Mesenchymal stem cell (in vitro differentiated cells and primary cell): Measurements from ENCODE around the gene POLR1G.

ENCODE experiments used
- DNase-seq: peaks from one replicate; pipeline ENCODE4 v3.0.0-alpha.2; 2013
- H2AFZ ChIP-seq: one replicate; pipeline ENCODE4 v1.6.1; 2013; ENCODE audit warnings: low read depth, mild to moderate bottlenecking, control low read depth, inconsistent platforms, low read length, moderate library complexity
- H2AK5ac ChIP-seq: 2 replicates; pipeline ENCODE4 v1.6.1; 2013; ENCODE audit warnings: low read length, moderate library complexity, mild to moderate bottlenecking, inconsistent platforms; ENCODE audit not compliant: severe bottlenecking
- H2BK120ac ChIP-seq: one replicate; pipeline ENCODE4 v1.6.1; 2013; ENCODE audit warnings: low read depth, mild to moderate bottlenecking, inconsistent platforms, low read length, moderate library complexity
- H2BK12ac ChIP-seq, 2 experiments: one replicate each; pipeline ENCODE4 v1.6.1; 2013; ENCODE audit warnings: inconsistent platforms in 2 of 2, low read length in 2 of 2, mild to moderate bottlenecking in 2 of 2, moderate library complexity in 2 of 2, control low read depth in 1 of 2
- H2BK15ac ChIP-seq: one replicate; pipeline ENCODE4 v1.6.1; 2013; ENCODE audit warnings: mild to moderate bottlenecking, low read depth, inconsistent platforms; ENCODE audit not compliant: poor library complexity, severe bottlenecking
- H2BK5ac ChIP-seq: 2 replicates; pipeline ENCODE4 v1.6.1; 2013; ENCODE audit warnings: low read depth, mild to moderate bottlenecking, low read length, control low read depth, inconsistent platforms; ENCODE audit not compliant: poor library complexity, severe bottlenecking
- H3K14ac ChIP-seq, 2 experiments: one replicate each; pipeline ENCODE4 v1.6.1; 2013; ENCODE audit warnings: inconsistent platforms in 2 of 2, low read length in 2 of 2, control low read depth in 1 of 2, mild to moderate bottlenecking in 1 of 2, moderate library complexity in 1 of 2
- H3K18ac ChIP-seq, 2 experiments: one replicate each; pipeline ENCODE4 v1.6.1; 2013; ENCODE audit warnings: inconsistent platforms in 2 of 2, low read length in 2 of 2, control low read depth in 1 of 2, low read depth in 1 of 2, mild to moderate bottlenecking in 1 of 2
- H3K23ac ChIP-seq, 2 experiments: one replicate each; pipeline ENCODE4 v1.6.1; 2013; ENCODE audit warnings: inconsistent platforms in 2 of 2, low read length in 2 of 2, mild to moderate bottlenecking in 2 of 2, moderate library complexity in 2 of 2, control low read depth in 1 of 2
- H3K27ac ChIP-seq: 2 replicates; pipeline ENCODE4 v1.5.1; 2013; ENCODE audit warnings: mild to moderate bottlenecking, moderate library complexity, low read length, control low read depth, inconsistent platforms; ENCODE audit not compliant: poor library complexity, severe bottlenecking
- H3K27me3 ChIP-seq, 2 experiments: 2 replicates each; pipeline versions ENCODE4 v1.6.1 to v1.7.0; 2013; ENCODE audit warnings: low read length in 2 of 2, mild to moderate bottlenecking in 2 of 2, moderate library complexity in 2 of 2, control low read depth in 1 of 2, inconsistent platforms in 1 of 2; ENCODE audit not compliant: control insufficient read depth in 1 of 2, insufficient read depth in 1 of 2
- H3K36me3 ChIP-seq, 2 experiments: 2 replicates each; pipeline versions ENCODE4 v1.6.1 to v1.7.0; 2013; ENCODE audit warnings: low read length in 2 of 2, control low read depth in 1 of 2, inconsistent platforms in 1 of 2, low read depth in 1 of 2, mild to moderate bottlenecking in 1 of 2; ENCODE audit not compliant: insufficient read depth in 2 of 2, control insufficient read depth in 1 of 2
- H3K4ac ChIP-seq, 2 experiments: one replicate each; pipeline ENCODE4 v1.6.1; 2013; ENCODE audit warnings: inconsistent platforms in 2 of 2, low read length in 2 of 2, mild to moderate bottlenecking in 2 of 2, moderate library complexity in 2 of 2, control low read depth in 1 of 2, low read depth in 1 of 2
- H3K4me1 ChIP-seq: 2 replicates; pipeline ENCODE4 v1.6.1; 2013; ENCODE audit warnings: low read depth, low read length, control low read depth; ENCODE audit not compliant: control insufficient read depth, insufficient read depth
- H3K4me2 ChIP-seq: 2 replicates; pipeline ENCODE4 v1.6.1; 2013; ENCODE audit warnings: low read length, mild to moderate bottlenecking, inconsistent platforms; ENCODE audit not compliant: poor library complexity, severe bottlenecking
- H3K4me3 ChIP-seq, 2 experiments: 2 replicates each; pipeline versions ENCODE4 v1.5.1 to v1.7.0; 2013; ENCODE audit warnings: low read length in 2 of 2, mild to moderate bottlenecking in 2 of 2, control low read depth in 1 of 2, low read depth in 1 of 2; ENCODE audit not compliant: insufficient read depth in 1 of 2
- H3K79me1 ChIP-seq: replicated peaks from 2 replicates; pipeline ENCODE4 v1.6.1; 2013; ENCODE audit warnings: mild to moderate bottlenecking, control low read depth, low read length, inconsistent platforms; ENCODE audit not compliant: poor library complexity, severe bottlenecking
- H3K9ac ChIP-seq: 2 replicates; pipeline ENCODE4 v1.7.0; 2013; ENCODE audit warnings: mild to moderate bottlenecking, low read length, moderate library complexity
- H3K9me3 ChIP-seq: 2 replicates; pipeline ENCODE4 v1.7.0; 2013; ENCODE audit warnings: mild to moderate bottlenecking, low read length; ENCODE audit not compliant: control insufficient read depth
- H4K8ac ChIP-seq: one replicate; pipeline ENCODE4 v1.6.1; 2013; ENCODE audit warnings: inconsistent platforms, mild to moderate bottlenecking, low read length, moderate library complexity
- H4K91ac ChIP-seq: one replicate; pipeline ENCODE4 v1.6.1; 2013; ENCODE audit warnings: mild to moderate bottlenecking, low read length, inconsistent platforms
- WGBS: methylation state at CpG from one replicate; pipeline ENCODE4 v1.1.7; 2013; ENCODE audit warnings: mixed read lengths; 5-methylcytosine and 5-hydroxymethylcytosine counted together

The POLR1G gene

DNA sequence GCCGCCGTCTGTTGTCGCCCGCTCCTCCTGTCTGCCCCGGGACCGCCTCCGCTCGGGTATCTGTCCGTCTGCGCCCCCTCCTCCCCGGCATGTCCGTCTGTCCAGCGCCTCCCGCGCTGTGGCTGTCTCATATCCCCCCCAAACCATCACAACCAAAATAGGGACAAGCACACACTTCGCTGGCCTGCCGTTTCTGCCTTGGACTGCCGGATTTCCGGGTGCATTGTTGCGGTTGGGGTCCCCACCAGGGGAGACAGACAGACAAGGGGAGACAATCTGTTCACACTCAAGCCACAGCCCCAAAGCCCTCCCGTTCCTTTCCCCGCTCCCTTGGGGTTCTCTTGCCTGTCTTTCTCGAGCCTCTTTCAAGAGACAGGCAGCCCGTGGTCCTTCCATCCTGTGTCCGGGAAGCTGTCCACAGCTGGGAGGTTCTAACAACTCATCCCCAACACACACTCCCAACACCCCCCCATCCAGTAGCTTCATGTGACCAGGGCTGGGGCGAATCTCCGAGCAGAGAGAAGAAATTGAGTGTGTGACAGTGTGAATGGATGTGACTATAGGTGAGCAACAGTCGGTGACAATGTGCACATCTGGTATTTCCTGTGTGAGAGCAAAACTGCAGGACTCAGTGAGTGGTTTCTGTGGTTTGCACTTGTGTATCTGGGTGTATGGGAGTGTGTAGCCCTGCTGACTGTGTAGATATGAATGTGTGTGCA, 44.8 kb downstream of the POLR1G start:
- peak; percentile 92 for DNase-seq
- H3K4me3 ChIP-seq = peak overlapping the region; percentile 61 to 92

DNA sequence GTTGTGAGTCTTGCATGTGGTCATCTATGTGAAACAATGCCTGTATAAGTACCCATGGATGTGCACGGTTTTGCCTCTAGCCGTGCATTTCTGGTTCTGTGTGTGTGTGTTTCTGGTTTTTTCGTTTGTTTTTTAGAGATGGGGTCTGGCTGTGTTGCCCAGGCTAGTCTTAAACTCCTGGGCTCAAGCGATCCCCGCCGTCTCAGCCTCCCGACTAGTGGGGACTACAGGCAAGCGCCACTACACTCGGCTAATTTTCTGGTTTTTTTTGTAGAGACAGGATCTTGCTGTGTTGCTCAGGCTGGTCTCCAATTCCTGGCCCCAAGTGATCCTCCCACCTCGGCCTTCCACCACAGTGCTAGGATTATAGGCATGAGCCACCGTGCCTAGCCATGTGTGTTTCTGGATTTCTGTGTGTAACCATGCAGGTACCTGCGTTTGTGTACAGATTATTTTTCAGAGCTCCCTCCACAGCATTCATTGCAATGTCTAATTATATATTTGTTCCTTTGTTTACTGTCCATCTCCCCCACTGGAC, 45.5 kb downstream of the POLR1G start:
- H3K9me3 ChIP-seq = no peaks in the 10 kb centered on the region
- DNase-seq = no peak
- H3K79me1 ChIP-seq = no peaks in the 10 kb centered on the region
- H3K27me3 ChIP-seq = no peaks in the 10 kb centered on the region
- H3K27ac ChIP-seq = no peak overlapping the region
- H3K4me1 ChIP-seq = peaks cover 31% of the 10 kb centered on the region
- H3K14ac ChIP-seq = no peak overlapping the region
- H4K91ac ChIP-seq = no peak overlapping the region
- H3K23ac ChIP-seq = no peak overlapping the region
- WGBS = 89% methylated on average over 11 of the region's 12 CpGs
- H2BK12ac ChIP-seq = peak overlapping the region in 1 of 2 experiments; percentile 85
- H3K4me3 ChIP-seq = peak overlapping the region in 1 of 2 experiments; percentile 92
- H3K4me2 ChIP-seq = no peak overlapping the region
- H2AK5ac ChIP-seq = no peak overlapping the region
- H3K18ac ChIP-seq = no peak overlapping the region
- H3K36me3 ChIP-seq = no peaks in the 10 kb centered on the region
- peak overlapping the region; percentile 90 for H2AFZ ChIP-seq
- H3K4ac ChIP-seq = no peak overlapping the region
- H4K8ac ChIP-seq = no peak overlapping the region
- H2BK120ac ChIP-seq = no peak overlapping the region
- no peak overlapping the region for H2BK5ac ChIP-seq
- H2BK15ac ChIP-seq = no peak overlapping the region
- peak overlapping the region; percentile 99 for H3K9ac ChIP-seq

More for the DNA sequence above, 44.8 kb downstream of the POLR1G start:
- H3K79me1 ChIP-seq = no peaks in the 10 kb centered on the region
- H3K18ac ChIP-seq = peak overlapping the region in 1 of 2 experiments; percentile 87
- H2BK12ac ChIP-seq = peak overlapping the region in 1 of 2 experiments; percentile 85
- peak overlapping the region in 1 of 2 experiments; percentile 87 for H3K4ac ChIP-seq
- H4K8ac ChIP-seq = no peak overlapping the region
- no peaks in the 10 kb centered on the region for H3K9me3 ChIP-seq
- no peaks in the 10 kb centered on the region for H3K27me3 ChIP-seq
- H3K9ac ChIP-seq = peak overlapping the region; percentile 99
- H3K27ac ChIP-seq = no peak overlapping the region
- H2BK15ac ChIP-seq = peak overlapping the region; percentile 31
- no peaks in the 10 kb centered on the region for H3K36me3 ChIP-seq
- no peak overlapping the region for H2BK5ac ChIP-seq
- 29% methylated on average over 28 of the region's 28 CpGs for WGBS
- H2AK5ac ChIP-seq = no peak overlapping the region
- H3K4me2 ChIP-seq = peak overlapping the region; percentile 68
- H3K14ac ChIP-seq = peak overlapping the region in 1 of 2 experiments; percentile 53
- no peak overlapping the region for H2BK120ac ChIP-seq
- peak overlapping the region; percentile 90 for H2AFZ ChIP-seq
- peaks cover 28% of the 10 kb centered on the region for H3K4me1 ChIP-seq
- no peak overlapping the region for H4K91ac ChIP-seq
- H3K23ac ChIP-seq = peak overlapping the region in 1 of 2 experiments; percentile 47

DNA sequence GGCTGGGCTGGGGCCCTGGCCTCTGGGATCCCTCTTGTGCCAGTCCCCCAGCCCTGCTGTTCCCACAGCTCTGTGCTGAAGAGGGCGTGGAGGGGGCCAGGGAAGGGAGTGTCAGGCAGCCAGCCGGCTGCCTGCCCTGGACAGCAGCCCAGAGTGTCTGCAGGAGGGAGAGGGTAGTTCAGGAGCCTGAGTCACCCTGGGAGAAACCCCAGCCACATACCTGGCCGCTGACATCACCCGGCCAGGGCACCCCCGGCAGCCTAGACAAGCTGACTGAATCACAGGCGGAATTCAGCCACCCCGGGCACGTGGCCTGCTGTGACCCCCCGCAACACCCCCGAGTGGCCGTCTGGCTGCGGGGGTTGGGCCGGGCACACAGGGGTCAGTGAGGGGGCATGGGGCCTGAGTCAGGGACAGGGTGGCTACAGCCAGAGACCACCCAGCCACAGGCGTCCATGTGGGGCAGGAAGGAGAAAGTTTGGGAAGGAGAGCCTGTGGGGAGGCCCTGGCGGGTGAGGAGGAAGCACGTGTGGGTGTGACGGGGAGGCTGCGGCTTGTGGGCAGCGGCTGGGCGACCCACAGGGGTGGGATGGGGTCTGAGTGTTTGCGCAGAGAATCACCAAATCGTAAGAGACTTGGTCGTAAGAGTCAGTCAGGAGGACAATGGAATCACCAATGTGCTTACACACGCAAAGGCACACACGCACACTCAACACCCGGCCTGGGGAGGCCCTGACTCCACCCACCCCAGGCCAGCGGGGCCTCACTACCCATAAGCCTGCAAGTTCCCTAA, 49.5 kb downstream of the POLR1G start:
- H2BK12ac ChIP-seq = peak overlapping the region in 1 of 2 experiments; percentile 40
- peak overlapping the region; percentile 83 for H2BK120ac ChIP-seq
- peak overlapping the region; percentile 86 for H3K9ac ChIP-seq
- no peak overlapping the region for H3K14ac ChIP-seq
- no peaks in the 10 kb centered on the region for H3K79me1 ChIP-seq
- H3K27me3 ChIP-seq = no peaks in the 10 kb centered on the region
- H3K4ac ChIP-seq = peak overlapping the region in 1 of 2 experiments; percentile 66
- H3K4me1 ChIP-seq = peaks cover 25% of the 10 kb centered on the region
- H3K9me3 ChIP-seq = no peaks in the 10 kb centered on the region
- WGBS = 5% methylated on average over 20 of the region's 27 CpGs
- peak overlapping the region; percentile 77 to 78 for H3K18ac ChIP-seq
- H3K27ac ChIP-seq = peak overlapping the region; percentile 87
- peak overlapping the region; percentile 67 for H4K8ac ChIP-seq
- no peak overlapping the region for H2AFZ ChIP-seq
- peak; percentile 100 for DNase-seq
- peak overlapping the region; percentile 46 for H2AK5ac ChIP-seq
- no peak overlapping the region for H3K23ac ChIP-seq
- H3K36me3 ChIP-seq = no peaks in the 10 kb centered on the region
- peak overlapping the region; percentile 14 for H4K91ac ChIP-seq
- H2BK15ac ChIP-seq = peak overlapping the region; percentile 73
- H3K4me2 ChIP-seq = peak overlapping the region; percentile 53
- peak overlapping the region in 1 of 2 experiments; percentile 67 for H3K4me3 ChIP-seq
- peak overlapping the region; percentile 87 for H2BK5ac ChIP-seq

DNA sequence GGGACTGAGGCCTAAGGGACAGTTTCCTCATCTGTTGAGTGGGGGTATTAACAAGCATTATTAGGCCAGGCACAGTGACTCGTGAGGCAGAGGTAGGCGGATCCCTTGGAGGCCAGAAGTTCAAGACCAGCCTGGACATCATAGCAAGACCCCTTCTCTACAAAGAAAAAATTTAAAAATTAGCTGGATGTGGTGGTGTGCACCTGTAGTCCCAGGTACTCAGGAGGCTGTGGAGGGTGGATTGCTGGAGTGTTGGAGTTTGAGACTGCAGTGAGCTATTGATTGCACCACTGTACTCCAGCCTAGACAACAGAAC, 50.0 kb downstream of the POLR1G start:
- H3K9me3 ChIP-seq = no peaks in the 10 kb centered on the region
- peak overlapping the region; percentile 77 to 78 for H3K18ac ChIP-seq
- no peak overlapping the region for H2BK120ac ChIP-seq
- no peak overlapping the region for H2BK15ac ChIP-seq
- peak overlapping the region in 1 of 2 experiments; percentile 15 for H2BK12ac ChIP-seq
- peak overlapping the region in 1 of 2 experiments; percentile 67 for H3K4me3 ChIP-seq
- H3K4me1 ChIP-seq = peaks cover 21% of the 10 kb centered on the region
- H2BK5ac ChIP-seq = no peak overlapping the region
- H3K27ac ChIP-seq = peak overlapping the region; percentile 87
- H3K9ac ChIP-seq = peak overlapping the region; percentile 86
- no peak overlapping the region for H3K23ac ChIP-seq
- WGBS = 62% methylated on average over 2 of the region's 2 CpGs
- peak overlapping the region; percentile 53 for H3K4me2 ChIP-seq
- H2AFZ ChIP-seq = no peak overlapping the region
- H4K91ac ChIP-seq = no peak overlapping the region
- no peak overlapping the region for H4K8ac ChIP-seq
- H2AK5ac ChIP-seq = peak overlapping the region; percentile 46
- no peak overlapping the region for H3K4ac ChIP-seq
- no peaks in the 10 kb centered on the region for H3K36me3 ChIP-seq
- no peak for DNase-seq
- no peaks in the 10 kb centered on the region for H3K79me1 ChIP-seq
- no peak overlapping the region for H3K14ac ChIP-seq
- no peaks in the 10 kb centered on the region for H3K27me3 ChIP-seq
